Endothelial cell of umbilical vein (primary cell): ENCODE results near the gene IKZF5. TPM values are rescaled to one million over a fixed set of nuclear protein-coding genes. Genes with fewer than 3 reads are reported as not detected.

Experiments used
- BruUV-seq: library from RNA; stranded (reverse); fragments of 400-500 nt; replicated peaks from 2 replicates; lab custom pipeline; 2021; lab: Mats Ljungman, UMichigan
- CTCF ChIA-PET: fragments of 300-600, 350-600 bp; sonication (Branson Sonifier 250); formaldehyde crosslinking; loops from one replicate; lab custom pipeline; 2021; ENCODE audit warnings: antibody characterized with exemption, inconsistent platforms; lab: Charles Lee
- POLR2A ChIA-PET: fragments of 300-600, 350-600 bp; sonication (Branson Sonifier 250); formaldehyde crosslinking; loops from one replicate; lab custom pipeline; 2021; ENCODE audit warnings: antibody characterized with exemption, inconsistent platforms; lab: Charles Lee
- DNase-seq: peaks from one replicate; pipeline ENCODE4 v3.0.0-alpha.2; 2011; ENCODE audit warnings: low read depth, low spot score
- FAIRE-seq: peaks from 2 replicates; lab custom pipeline; 2011; peaks lifted over from hg19 to GRCh38; lab: Jason Lieb, UNC
- H2AFZ ChIP-seq: 2 replicates; pipeline ENCODE4 v1.6.0; 2012; ENCODE audit warnings: low read depth, low read length, control low read depth, inconsistent platforms
- H3K27ac ChIP-seq: 2 replicates; pipeline ENCODE4 v1.5.1; 2011; ENCODE audit warnings: low read depth, mild to moderate bottlenecking, control low read depth, low read length, moderate library complexity; ENCODE audit not compliant: insufficient read depth
- H3K27me3 ChIP-seq, 2 experiments: 2 replicates each; pipeline versions ENCODE4 v1.6.0 to v1.6.1; 2011; ENCODE audit warnings: low read length in 2 of 2, mixed read lengths in 1 of 2; ENCODE audit not compliant: control insufficient read depth in 2 of 2, insufficient read depth in 2 of 2
- H3K36me3 ChIP-seq, 2 experiments: 2 replicates in 1 of 2; 3 replicates in 1 of 2; pipeline ENCODE4 v1.5.1; 2011; ENCODE audit warnings: low read length in 2 of 2, mild to moderate bottlenecking in 1 of 2, moderate library complexity in 1 of 2; ENCODE audit not compliant: control insufficient read depth in 2 of 2, insufficient read depth in 2 of 2; ENCODE audit errors: extremely low read depth in 1 of 2
- H3K4me1 ChIP-seq: 3 replicates; pipeline ENCODE4 v1.5.1; 2011; ENCODE audit warnings: mild to moderate bottlenecking, low read length; ENCODE audit not compliant: control insufficient read depth, insufficient read depth; ENCODE audit errors: extremely low read depth
- H3K4me2 ChIP-seq: 2 replicates; pipeline ENCODE4 v1.6.1; 2011; ENCODE audit warnings: low read length, control low read depth, mixed read lengths; ENCODE audit not compliant: insufficient read depth
- H3K4me3 ChIP-seq, 3 experiments: fragments of 200-600 bp in 1 of 3; sonication (generic), shearing (Covaris generic) in 1 of 3; replicated peaks in 1 of 3; 2 replicates each; pipeline ENCODE4 v1.5.1; 2011 to 2016; ENCODE audit warnings: control low read depth in 3 of 3, low read length in 3 of 3, mild to moderate bottlenecking in 2 of 3, inconsistent platforms in 1 of 3, low read depth in 1 of 3, moderate library complexity in 1 of 3; ENCODE audit not compliant: insufficient read depth in 1 of 3
- H3K79me2 ChIP-seq: 2 replicates; pipeline ENCODE4 v1.6.0; 2012; ENCODE audit warnings: low read length, inconsistent platforms; ENCODE audit not compliant: control insufficient read depth, insufficient read depth
- H3K9ac ChIP-seq: replicated peaks from 2 replicates; pipeline ENCODE3; 2011; ENCODE audit warnings: low read length, control low read depth; ENCODE audit not compliant: insufficient read depth; ENCODE audit errors: extremely low read depth
- H3K9me1 ChIP-seq: replicated peaks from 3 replicates; pipeline ENCODE4 v1.6.0; 2011; ENCODE audit warnings: mild to moderate bottlenecking, low read length; ENCODE audit not compliant: control insufficient read depth, insufficient read depth; ENCODE audit errors: extremely low read depth
- H3K9me3 ChIP-seq: replicated peaks from 2 replicates; pipeline ENCODE4 v1.5.1; 2012; ENCODE audit warnings: low read length, inconsistent platforms; ENCODE audit not compliant: control insufficient read depth, insufficient read depth
- H4K20me1 ChIP-seq: replicated peaks from 2 replicates; pipeline ENCODE3; 2011; ENCODE audit warnings: mild to moderate bottlenecking, low read length; ENCODE audit not compliant: control insufficient read depth, insufficient read depth; ENCODE audit errors: extremely low read depth
- CTCF ChIP-seq, 2 donors: IDR thresholded peaks; 1 replicate in 1 of 2; 2 replicates in 1 of 2; pipeline ENCODE4 v1.5.1; 2011; ENCODE audit warnings: low read length in 2 of 2, mild to moderate bottlenecking in 2 of 2, moderate library complexity in 2 of 2, control low read depth in 1 of 2, inconsistent platforms in 1 of 2, low read depth in 1 of 2; ENCODE audit not compliant: insufficient read depth in 1 of 2; ENCODE audit errors: extremely low read depth in 1 of 2
- EZH2 ChIP-seq: IDR thresholded peaks from 2 replicates; pipeline ENCODE4 v1.6.1; 2012; ENCODE audit warnings: borderline replicate concordance, low read depth, mild to moderate bottlenecking, moderate library complexity, low read length, inconsistent platforms; ENCODE audit not compliant: severe bottlenecking
- FOS ChIP-seq: IDR thresholded peaks from 2 replicates; pipeline ENCODE4 v1.6.1; 2011; ENCODE audit warnings: mild to moderate bottlenecking, low read length, moderate library complexity, borderline replicate concordance; ENCODE audit not compliant: insufficient read depth
- GATA2 ChIP-seq: IDR thresholded peaks from 2 replicates; pipeline ENCODE4 v1.7.0; 2011; ENCODE audit warnings: low read depth, mild to moderate bottlenecking, moderate library complexity, mixed read lengths, low read length; ENCODE audit not compliant: insufficient read length, insufficient read depth
- JUN ChIP-seq: IDR thresholded peaks from 2 replicates; pipeline ENCODE4 v1.6.1; 2011; ENCODE audit warnings: borderline replicate concordance, low read depth; ENCODE audit not compliant: insufficient read length, insufficient read depth
- MAX ChIP-seq: IDR thresholded peaks from 2 replicates; pipeline ENCODE4 v1.6.1; 2011; ENCODE audit not compliant: insufficient read depth, insufficient read length
- MYC ChIP-seq: IDR thresholded peaks from one replicate; pipeline ENCODE4 v1.6.1; 2011; ENCODE audit warnings: mild to moderate bottlenecking, low read depth, low read length
- POLR2A ChIP-seq: IDR thresholded peaks from 2 replicates; pipeline ENCODE4 v1.6.1; 2012; ENCODE audit warnings: low read depth, mild to moderate bottlenecking, control low read depth, low read length
- POLR2AphosphoS5 ChIP-seq: IDR thresholded peaks from 2 replicates; pipeline ENCODE4 v1.6.1; 2012; ENCODE audit warnings: low read depth, mild to moderate bottlenecking, control low read depth, low read length, moderate library complexity; ENCODE audit not compliant: insufficient read depth
- dilution Hi-C: fragments of 300-500 bp; cut with MboI; formaldehyde crosslinking; loops from one replicate; pipeline ENCODE4 v1.15.0; 2019; ENCODE audit warnings: low sequenced_read_pairs; ENCODE audit not compliant: extremely low pct_ligation_motif_present
- intact Hi-C: fragments of 100-400 bp; cut with micrococcal nuclease; formaldehyde crosslinking; loops from one replicate; pipeline ENCODE4 v1.10.0; 2022
- polyA plus RNA-seq, 4 experiments: library from polyadenylated mRNA; depleted of rRNA in 3 of 4; stranded (reverse) in 3 of 4; unstranded in 1 of 4; fragments of >200 nt; gene quantifications; 2 replicates each; pipeline versions ENCODE4 v1.2.1 to v1.2.3, GENCODE V29; 2011 to 2012; ENCODE audit warnings: missing spikeins in 1 of 4
- total RNA-seq: library from RNA; stranded (reverse); gene quantifications from 2 replicates; pipeline ENCODE4 v1.2.3, GENCODE V29; 2021

The IKZF5 gene
- total and polyA plus RNA-seq, 2 donors (not counting 3 experiments of a cell fraction or from before 2014, with no cell fraction given) = 7.1 to 10.3 TPM

DNA sequence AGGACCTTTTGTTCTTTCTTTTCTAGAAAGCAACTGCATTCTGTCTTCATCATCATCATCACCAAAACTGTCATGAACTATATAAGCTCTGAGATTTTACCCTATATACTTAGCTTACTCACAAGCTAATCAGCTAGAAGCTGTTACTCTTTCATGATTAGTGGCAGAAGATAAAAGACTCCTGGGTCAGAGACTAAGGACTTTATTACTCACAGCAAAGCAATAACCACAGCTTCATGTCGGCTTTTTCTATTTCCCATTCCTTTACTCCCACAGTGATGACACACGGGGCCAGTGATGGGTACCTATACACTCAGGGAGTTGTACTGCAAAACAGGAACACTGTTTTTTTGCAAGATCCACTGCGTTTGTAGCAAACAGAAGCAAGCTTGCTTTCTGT, 46.2 kb downstream of the IKZF5 start:
- dilution Hi-C loops (no loop called here), intact Hi-C loops (no loop called here)
- no peak overlapping the region for H3K4me2 ChIP-seq
- FAIRE-seq (no peak), DNase-seq (no peak)
- no peak for TF ChIP-seq GATA2
- TF ChIP-seq CTCF (IDR thresholded peaks at IDR 0.05; ENCODE audit: extremely low read depth in 1 of 2, insufficient read depth in 1 of 2, low read depth in 1 of 2, low read length in 2 of 2) = no peak
- TF ChIP-seq POLR2A = no peak
- TF ChIP-seq FOS = no peak
- no peak for TF ChIP-seq MAX
- no peak for TF ChIP-seq JUN
- no peak for TF ChIP-seq POLR2AphosphoS5
- no peak for TF ChIP-seq MYC
- no peak for TF ChIP-seq EZH2
- H3K27ac ChIP-seq = no peak overlapping the region
- no peak overlapping the region for H3K4me3 ChIP-seq
- no peak overlapping the region for H2AFZ ChIP-seq
- H3K27me3 ChIP-seq = no peaks in the 10 kb centered on the region
- H3K4me1 ChIP-seq = no peaks in the 10 kb centered on the region
- H4K20me1 ChIP-seq = no peaks in the 10 kb centered on the region
- H3K9ac ChIP-seq = no peak overlapping the region
- CTCF ChIA-PET = no interaction called here
- H3K79me2 ChIP-seq = no peaks in the 10 kb centered on the region
- no peaks in the 10 kb centered on the region for H3K9me3 ChIP-seq
- no peaks in the 10 kb centered on the region for H3K36me3 ChIP-seq
- POLR2A ChIA-PET = interaction anchor here (0.7 kb wide), 2 partner anchors 137 to 1152 kb away, joined by 3 to 5 read pairs; no protein-coding TSS in a partner anchor
- BruUV-seq = no TSS peak
- no peaks in the 10 kb centered on the region for H3K9me1 ChIP-seq
